GM12878 (cell line): ENCODE results near the gene SPANXN2. TPM values are rescaled to one million over a fixed set of nuclear protein-coding genes. Genes with fewer than 3 reads are reported as not detected.
"Not testable (repeated sequence)": the region's sequence is repeated elsewhere in the genome, so short reads cannot be mapped to it uniquely, and the experiment has no call there.

Experiments used
- ATAC-seq: fragments of 200-7000 bp; cut with Tn5 transposase; 3 replicates; pipeline ENCODE4 v1.9.1; 2020; ENCODE audit warnings: mild to moderate bottlenecking, moderate library complexity
- BruUV-seq: library from RNA; stranded (reverse); fragments of 400-500 nt; replicated peaks from 2 replicates; lab custom pipeline; 2021; lab: Mats Ljungman, UMichigan
- CTCF ChIA-PET: fragments of 300-600 bp; sonication (Branson Sonifier 250); formaldehyde crosslinking; extraction: SDS; loops from one replicate; lab custom pipeline; 2021; ENCODE audit warnings: inconsistent platforms; lab: Yijun Ruan, JAX
- POLR2A ChIA-PET: fragments of 350-600 bp; formaldehyde crosslinking; extraction: SDS; loops from one replicate; lab custom pipeline; 2021; ENCODE audit warnings: inconsistent platforms; lab: Charles Lee
- RAD21 ChIA-PET: fragments of 300-600 bp; sonication (Branson Sonifier 250); formaldehyde crosslinking; loops from one replicate; lab custom pipeline; 2023; ENCODE audit warnings: antibody characterized with exemption; ENCODE audit not compliant: unreplicated experiment; lab: Charles Lee
- SMC1A ChIA-PET: fragments of 300-600 bp; sonication (Branson Sonifier 250); formaldehyde crosslinking; loops from one replicate; lab custom pipeline; 2023; ENCODE audit not compliant: unreplicated experiment, uncharacterized antibody; lab: Charles Lee
- DNase-seq: peaks from one replicate; pipeline ENCODE4 v3.0.0-alpha.2; 2011; ENCODE audit warnings: low read depth, low spot score
- FAIRE-seq: peaks from 3 replicates; lab custom pipeline; 2011; peaks lifted over from hg19 to GRCh38; lab: Jason Lieb, UNC
- H2AFZ ChIP-seq: 2 replicates; pipeline ENCODE4 v1.6.0; 2011; ENCODE audit warnings: low read depth, low read length, control low read depth; ENCODE audit not compliant: control insufficient read depth
- H3K27ac ChIP-seq: 2 replicates; pipeline ENCODE4 v1.5.1; 2011; ENCODE audit warnings: control low read depth; ENCODE audit not compliant: control insufficient read depth, insufficient read depth
- H3K27me3 ChIP-seq, 2 experiments: replicated peaks in 1 of 2; 2 replicates each; pipeline versions ENCODE4 v1.6.0 to v1.6.1; 2011; ENCODE audit warnings: low read length in 1 of 2; ENCODE audit not compliant: control insufficient read depth in 2 of 2, insufficient read depth in 2 of 2
- H3K36me3 ChIP-seq, 2 experiments: 2 replicates each; pipeline ENCODE4 v1.5.1; 2011; ENCODE audit warnings: low read length in 1 of 2; ENCODE audit not compliant: control insufficient read depth in 2 of 2, insufficient read depth in 2 of 2
- H3K4me1 ChIP-seq: 2 replicates; pipeline ENCODE4 v1.6.1; 2011; ENCODE audit warnings: mild to moderate bottlenecking, low read length, moderate library complexity, mixed read lengths; ENCODE audit not compliant: control insufficient read depth, insufficient read depth
- H3K4me2 ChIP-seq: 2 replicates; pipeline ENCODE4 v1.6.0; 2011; ENCODE audit warnings: control low read depth; ENCODE audit not compliant: control insufficient read depth, insufficient read depth
- H3K4me3 ChIP-seq: fragments of 200-600 bp; sonication (generic); 2 replicates; pipeline ENCODE4 v1.5.1; 2016
- H3K79me2 ChIP-seq: 2 replicates; pipeline ENCODE4 v1.6.0; 2011; ENCODE audit warnings: low read length; ENCODE audit not compliant: control insufficient read depth, insufficient read depth
- H3K9ac ChIP-seq: 2 replicates; pipeline ENCODE4 v1.8.0; 2011; ENCODE audit warnings: low read length, control low read depth, mixed read lengths; ENCODE audit not compliant: control insufficient read depth, insufficient read depth
- H3K9me3 ChIP-seq: replicated peaks from 3 replicates; pipeline ENCODE4 v1.5.1; 2011; ENCODE audit warnings: mild to moderate bottlenecking, low read length; ENCODE audit not compliant: control insufficient read depth, insufficient read depth
- H4K20me1 ChIP-seq: 2 replicates; pipeline ENCODE4 v1.6.0; 2011; ENCODE audit not compliant: control insufficient read depth, insufficient read depth
- WGBS: methylation state at CpG from one replicate; pipeline ENCODE4 v1.1.6; 2016; ENCODE audit warnings: low lambda C conversion rate; ENCODE audit not compliant: insufficient replicate concordance, insufficient coverage; ENCODE audit errors: missing lambda C conversion rate; 5-methylcytosine and 5-hydroxymethylcytosine counted together
- in situ Hi-C: fragments of 300-500 bp; cut with MboI; formaldehyde crosslinking; loops from 9 replicates; pipeline ENCODE4 v1.14.3; 2018; ENCODE audit warnings: mixed read lengths
- intact Hi-C: fragments of 100-400 bp; cut with micrococcal nuclease; formaldehyde crosslinking; loops from one replicate; pipeline ENCODE4 v1.14.2; 2022; ENCODE audit not compliant: unreplicated experiment
- polyA plus RNA-seq, 11 experiments: library from polyadenylated mRNA; depleted of rRNA in 4 of 11; unstranded in 6 of 11; stranded (reverse) in 5 of 11; fragments of >200 nt; fragmentation: Nextera tagmentation in 4 of 11; fragmentation: Illumina TruSeq in 1 of 11; extraction: Ambion mirVana in 4 of 11; extraction: Trizol in 1 of 11; gene quantifications; 1 replicate in 1 of 11; 2 replicates in 10 of 11; pipeline versions ENCODE4 v1.2.1 to v1.2.3, GENCODE V29; 2011 to 2016; ENCODE audit warnings: inconsistent platforms in 2 of 11, missing spikeins in 2 of 11, low read depth in 1 of 11
- total RNA-seq, 4 experiments: library from RNA; depleted of rRNA in 3 of 4; stranded (reverse); fragments of >200 nt in 3 of 4; fragmentation: Illumina TruSeq in 1 of 4; extraction: Trizol in 1 of 4; gene quantifications; 2 replicates each; pipeline versions ENCODE4 v1.2.1 to v1.2.3, GENCODE V29; 2013 to 2021
- TF ChIP-seq, protein P1 (sequence below): fragments of 450-650 bp; IDR thresholded peaks from 2 replicates; pipeline ENCODE4 v1.6.1; 2017; ENCODE audit warnings: mild to moderate bottlenecking, moderate library complexity

SPANXN2 gene
- total and polyA plus RNA-seq, 10 of the 15 experiments (the other 5 are each of a cell fraction or from before 2014, with no cell fraction given) = not detected

DNA sequence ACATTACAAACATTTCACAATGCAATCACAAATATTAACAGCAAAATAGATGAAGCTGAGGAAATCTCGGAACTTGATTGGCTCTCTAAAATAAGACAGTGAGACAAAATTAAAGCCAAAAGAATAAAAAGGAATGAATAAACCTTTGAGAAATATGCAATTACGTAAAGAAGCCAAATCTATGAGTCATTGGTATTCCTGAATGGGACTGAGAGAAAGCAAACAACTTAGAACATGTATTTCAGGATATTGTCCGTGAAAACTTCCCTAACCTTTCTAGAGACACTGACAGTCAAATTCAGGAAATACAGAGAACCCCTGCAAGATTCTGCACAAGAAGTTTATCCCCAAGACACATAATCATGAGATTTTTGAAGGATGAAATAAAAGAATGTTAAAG, 48.4 kb upstream of the SPANXN2 start (continued):
- TF ChIP-seq, protein P1, sequence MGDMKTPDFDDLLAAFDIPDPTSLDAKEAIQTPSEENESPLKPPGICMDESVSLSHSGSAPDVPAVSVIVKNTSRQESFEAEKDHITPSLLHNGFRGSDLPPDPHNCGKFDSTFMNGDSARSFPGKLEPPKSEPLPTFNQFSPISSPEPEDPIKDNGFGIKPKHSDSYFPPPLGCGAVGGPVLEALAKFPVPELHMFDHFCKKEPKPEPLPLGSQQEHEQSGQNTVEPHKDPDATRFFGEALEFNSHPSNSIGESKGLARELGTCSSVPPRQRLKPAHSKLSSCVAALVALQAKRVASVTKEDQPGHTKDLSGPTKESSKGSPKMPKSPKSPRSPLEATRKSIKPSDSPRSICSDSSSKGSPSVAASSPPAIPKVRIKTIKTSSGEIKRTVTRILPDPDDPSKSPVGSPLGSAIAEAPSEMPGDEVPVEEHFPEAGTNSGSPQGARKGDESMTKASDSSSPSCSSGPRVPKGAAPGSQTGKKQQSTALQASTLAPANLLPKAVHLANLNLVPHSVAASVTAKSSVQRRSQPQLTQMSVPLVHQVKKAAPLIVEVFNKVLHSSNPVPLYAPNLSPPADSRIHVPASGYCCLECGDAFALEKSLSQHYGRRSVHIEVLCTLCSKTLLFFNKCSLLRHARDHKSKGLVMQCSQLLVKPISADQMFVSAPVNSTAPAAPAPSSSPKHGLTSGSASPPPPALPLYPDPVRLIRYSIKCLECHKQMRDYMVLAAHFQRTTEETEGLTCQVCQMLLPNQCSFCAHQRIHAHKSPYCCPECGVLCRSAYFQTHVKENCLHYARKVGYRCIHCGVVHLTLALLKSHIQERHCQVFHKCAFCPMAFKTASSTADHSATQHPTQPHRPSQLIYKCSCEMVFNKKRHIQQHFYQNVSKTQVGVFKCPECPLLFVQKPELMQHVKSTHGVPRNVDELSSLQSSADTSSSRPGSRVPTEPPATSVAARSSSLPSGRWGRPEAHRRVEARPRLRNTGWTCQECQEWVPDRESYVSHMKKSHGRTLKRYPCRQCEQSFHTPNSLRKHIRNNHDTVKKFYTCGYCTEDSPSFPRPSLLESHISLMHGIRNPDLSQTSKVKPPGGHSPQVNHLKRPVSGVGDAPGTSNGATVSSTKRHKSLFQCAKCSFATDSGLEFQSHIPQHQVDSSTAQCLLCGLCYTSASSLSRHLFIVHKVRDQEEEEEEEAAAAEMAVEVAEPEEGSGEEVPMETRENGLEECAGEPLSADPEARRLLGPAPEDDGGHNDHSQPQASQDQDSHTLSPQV = no peak

DNA sequence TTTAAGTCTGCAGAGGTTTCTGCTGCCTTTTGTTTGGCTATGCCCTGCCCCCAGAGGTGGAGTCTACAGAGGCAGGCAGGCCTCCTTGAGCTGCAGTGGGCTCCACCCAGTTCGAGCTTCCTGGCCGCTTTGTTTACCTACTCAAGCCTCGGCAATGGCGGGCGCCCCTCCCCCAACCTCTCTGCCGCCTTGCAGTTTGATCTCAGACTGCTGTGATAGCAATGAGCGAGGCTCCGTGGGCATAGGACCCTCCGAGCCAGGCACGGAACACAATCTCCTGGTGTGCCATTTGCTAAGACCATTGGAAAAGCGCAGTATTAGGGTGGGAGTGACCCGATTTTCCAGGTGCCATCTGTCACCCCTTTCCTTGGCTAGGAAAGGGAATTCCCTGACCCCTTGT, 47.2 kb upstream of the SPANXN2 start:
- H3K4me2 ChIP-seq, H3K36me3 ChIP-seq, H3K4me3 ChIP-seq, POLR2A ChIA-PET, in situ Hi-C loops, DNase-seq, H3K9ac ChIP-seq, BruUV-seq, H3K27ac ChIP-seq, ATAC-seq, intact Hi-C loops, H4K20me1 ChIP-seq, SMC1A ChIA-PET, H3K4me1 ChIP-seq, FAIRE-seq, RAD21 ChIA-PET, H2AFZ ChIP-seq, H3K27me3 ChIP-seq, CTCF ChIA-PET, H3K79me2 ChIP-seq, H3K9me3 ChIP-seq: not testable (repeated sequence)
- 32% methylated on average over 7 of the region's 12 CpGs for WGBS
